DMS53 treated with DMSO at 0.1 percent for 48 hours (cell line): ENCODE results near the gene KCNH6.

ENCODE experiments used
- DNase-seq: peaks from one replicate; lab custom pipeline; 2025; ENCODE audit not compliant: unreplicated experiment; lab: John Stamatoyannopoulos, UW

Gene KCNH6, protein sequence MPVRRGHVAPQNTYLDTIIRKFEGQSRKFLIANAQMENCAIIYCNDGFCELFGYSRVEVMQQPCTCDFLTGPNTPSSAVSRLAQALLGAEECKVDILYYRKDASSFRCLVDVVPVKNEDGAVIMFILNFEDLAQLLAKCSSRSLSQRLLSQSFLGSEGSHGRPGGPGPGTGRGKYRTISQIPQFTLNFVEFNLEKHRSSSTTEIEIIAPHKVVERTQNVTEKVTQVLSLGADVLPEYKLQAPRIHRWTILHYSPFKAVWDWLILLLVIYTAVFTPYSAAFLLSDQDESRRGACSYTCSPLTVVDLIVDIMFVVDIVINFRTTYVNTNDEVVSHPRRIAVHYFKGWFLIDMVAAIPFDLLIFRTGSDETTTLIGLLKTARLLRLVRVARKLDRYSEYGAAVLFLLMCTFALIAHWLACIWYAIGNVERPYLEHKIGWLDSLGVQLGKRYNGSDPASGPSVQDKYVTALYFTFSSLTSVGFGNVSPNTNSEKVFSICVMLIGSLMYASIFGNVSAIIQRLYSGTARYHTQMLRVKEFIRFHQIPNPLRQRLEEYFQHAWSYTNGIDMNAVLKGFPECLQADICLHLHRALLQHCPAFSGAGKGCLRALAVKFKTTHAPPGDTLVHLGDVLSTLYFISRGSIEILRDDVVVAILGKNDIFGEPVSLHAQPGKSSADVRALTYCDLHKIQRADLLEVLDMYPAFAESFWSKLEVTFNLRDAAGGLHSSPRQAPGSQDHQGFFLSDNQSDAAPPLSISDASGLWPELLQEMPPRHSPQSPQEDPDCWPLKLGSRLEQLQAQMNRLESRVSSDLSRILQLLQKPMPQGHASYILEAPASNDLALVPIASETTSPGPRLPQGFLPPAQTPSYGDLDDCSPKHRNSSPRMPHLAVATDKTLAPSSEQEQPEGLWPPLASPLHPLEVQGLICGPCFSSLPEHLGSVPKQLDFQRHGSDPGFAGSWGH

DNA sequence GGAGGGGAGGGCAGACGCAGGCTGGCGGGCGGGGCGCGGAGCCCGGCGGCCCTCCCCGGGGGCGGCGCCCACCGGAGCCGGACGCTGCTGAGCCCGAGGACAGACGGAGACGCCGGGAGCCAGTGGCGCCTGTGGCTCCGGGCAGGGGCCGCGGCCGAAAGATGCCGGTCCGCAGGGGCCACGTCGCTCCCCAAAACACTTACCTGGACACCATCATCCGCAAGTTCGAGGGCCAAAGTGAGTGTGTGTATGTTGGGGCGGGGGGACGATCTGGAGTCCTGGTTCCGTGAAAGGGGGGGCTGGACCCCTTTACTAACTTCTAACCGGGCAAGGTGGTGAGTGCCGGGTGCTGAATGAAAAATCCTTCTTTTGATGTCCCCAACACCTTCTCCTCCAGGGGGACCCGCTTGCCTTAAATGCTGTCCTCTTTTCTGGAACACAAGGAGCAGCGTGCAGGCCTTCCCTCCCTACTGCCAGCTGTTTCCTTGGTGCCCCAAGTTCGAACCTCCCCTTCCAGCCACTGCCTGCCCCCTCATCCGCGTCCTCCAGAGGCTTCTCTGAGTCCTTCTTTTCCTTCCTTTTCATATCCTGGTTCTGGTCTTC is at the start of gene KCNH6:
KCNH6 (plus strand) TSS at position 106 of the 603 bp plus-strand sequence; CDS start at position 162, 56 bp downstream.
- DNase-seq, result no peak

DNA sequence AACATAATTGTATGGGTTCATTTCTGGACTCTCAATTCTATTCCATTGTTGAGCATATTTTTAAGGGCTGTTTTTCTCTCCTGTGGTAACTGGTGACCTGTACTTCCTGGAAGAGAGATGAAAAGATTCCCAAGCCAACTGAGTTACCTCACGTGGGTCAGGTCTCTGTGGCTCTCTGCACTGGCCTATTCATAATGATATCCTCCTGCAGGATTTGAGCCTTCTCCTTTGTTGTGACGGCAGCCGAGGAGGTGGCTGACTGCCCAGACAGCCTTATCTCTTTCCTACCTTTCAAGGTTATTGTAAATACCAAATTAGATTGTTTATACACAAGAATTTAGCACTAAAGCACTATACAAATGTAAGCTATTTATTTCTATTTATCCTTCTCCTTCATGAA is 49.0 kb upstream of the KCNH6 start:
- DNase-seq, result no peak

DNA sequence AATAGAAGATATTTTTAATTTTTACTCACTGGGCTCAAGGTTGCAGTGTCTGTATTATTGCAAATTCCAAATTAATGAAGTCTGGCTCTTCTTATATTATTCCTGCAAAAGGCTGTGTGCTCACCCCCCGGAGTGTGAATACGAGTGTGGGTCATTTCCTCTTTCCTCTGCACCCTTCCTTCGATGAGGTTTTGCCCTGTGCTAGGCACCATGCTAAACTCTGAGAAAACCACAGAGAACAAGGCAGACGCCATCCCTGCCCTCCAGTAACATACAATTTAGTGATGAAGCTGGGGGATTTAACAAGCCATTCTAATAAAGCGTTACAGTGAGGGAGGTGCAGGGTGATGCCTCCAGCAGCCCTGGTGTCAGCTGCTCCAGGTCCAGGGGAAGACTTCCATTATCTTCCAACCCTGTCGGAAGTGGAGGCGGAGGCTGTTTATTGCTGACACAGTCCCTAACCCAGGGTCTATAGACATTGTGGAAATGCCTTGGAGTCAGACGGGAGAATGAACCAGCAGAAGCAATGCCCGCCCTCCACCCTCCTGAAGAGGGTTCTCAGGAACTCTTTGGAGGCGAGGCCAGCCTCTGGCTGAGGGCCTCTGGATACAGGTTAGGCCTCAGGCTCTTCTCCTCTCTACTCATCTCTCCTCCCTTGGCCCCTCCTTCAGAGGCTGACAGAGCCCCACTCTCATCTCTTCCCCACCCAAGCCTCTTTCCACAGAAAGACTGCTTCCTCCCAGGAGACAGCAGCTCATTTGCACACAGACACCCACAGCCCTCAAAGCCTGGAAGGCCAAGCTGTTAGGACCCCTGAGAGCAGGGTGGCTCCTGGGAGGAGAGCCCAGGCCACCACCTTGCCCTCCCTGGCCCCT is 48.3 kb upstream of the KCNH6 start:
- DNase-seq, result no peak

DNA sequence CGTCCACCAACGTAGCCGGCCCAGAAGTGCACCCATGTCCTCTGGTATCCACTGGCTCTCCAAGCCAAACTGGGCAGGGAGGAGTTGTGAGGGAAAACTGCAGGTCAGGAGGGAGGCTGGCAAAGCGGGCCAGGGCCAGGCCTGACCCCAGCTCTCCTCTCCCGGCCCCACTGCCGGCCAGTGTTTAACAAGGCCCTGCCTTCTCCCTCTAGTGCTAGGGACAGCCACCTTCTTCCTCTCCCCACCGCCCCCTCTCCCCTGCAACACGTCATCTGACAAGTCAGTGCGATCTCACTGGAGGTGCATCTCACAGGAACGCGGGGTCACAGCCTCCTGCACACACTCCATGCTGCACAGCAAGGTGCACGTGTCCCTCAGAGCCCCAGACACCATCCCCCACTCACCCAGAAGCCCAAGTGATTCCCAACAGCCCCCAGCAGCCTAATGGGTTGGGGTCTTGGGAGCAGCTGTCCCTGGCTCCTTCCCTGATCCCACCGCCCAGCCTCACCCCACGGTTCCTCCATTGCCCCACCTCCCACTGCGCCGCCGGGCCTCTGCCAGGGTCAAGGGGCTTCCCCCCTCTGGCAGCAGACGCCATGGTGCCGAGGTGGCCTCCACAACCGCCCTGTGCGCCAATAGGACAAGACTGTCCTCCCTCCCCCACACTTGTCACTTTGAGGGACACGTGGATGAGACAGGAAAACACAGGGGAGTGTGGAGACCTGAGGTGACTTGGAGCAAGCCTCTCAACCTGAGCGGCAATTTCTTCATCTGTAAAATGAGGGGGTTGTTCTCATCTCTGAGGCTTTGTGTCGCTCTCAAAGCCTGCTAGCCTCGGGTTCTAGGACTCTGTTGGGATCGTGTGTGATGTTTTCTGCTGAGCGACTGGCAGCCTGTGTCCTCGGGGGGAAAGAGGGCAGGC is 47.4 kb upstream of the KCNH6 start:
- no peak for DNase-seq

DNA sequence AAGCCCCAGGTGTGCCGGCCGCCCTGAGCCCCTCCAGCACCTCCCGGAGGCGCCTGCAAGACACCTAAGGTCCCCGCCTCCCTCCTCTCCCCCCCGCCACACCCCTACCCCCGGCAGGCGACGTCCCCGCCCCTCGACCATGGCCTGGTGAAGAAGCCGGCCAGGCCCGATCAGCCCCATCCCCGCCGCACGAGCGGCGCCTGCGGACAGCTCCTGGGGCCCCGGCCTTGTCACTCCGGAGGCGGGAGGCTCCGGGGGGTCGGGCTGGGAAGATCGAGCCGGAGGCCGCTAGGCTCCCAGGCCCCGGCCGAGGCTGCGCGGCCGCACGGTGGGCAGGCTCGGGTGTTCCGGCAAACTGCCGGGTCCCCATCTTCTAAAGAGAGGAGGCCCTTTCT is 46.7 kb upstream of the KCNH6 start:
- DNase-seq, result no peak

DNA sequence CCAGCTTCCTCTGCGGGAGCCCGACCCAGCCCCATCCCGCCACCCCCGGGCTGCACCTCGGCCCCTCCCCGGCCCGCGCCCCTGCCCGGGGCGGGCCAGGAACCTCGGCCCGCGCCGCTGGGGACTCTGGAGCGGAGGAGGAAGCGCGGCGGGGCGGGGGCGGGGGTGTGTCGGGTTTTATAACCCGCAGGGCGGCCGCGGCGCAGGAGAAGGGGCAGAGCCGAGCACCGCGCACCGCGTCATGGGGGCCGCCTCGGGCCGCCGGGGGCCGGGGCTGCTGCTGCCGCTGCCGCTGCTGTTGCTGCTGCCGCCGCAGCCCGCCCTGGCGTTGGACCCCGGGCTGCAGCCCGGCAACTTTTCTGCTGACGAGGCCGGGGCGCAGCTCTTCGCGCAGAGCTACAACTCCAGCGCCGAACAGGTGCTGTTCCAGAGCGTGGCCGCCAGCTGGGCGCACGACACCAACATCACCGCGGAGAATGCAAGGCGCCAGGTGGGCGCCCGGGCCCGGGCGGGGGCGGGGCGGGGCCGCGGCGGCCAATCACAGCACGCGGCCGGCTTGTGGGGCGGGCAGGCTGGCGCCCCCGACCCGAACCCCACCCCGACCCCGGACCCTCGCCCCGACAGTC is 46.2 kb upstream of the KCNH6 start, which contains the start of gene ACE:
ACE (plus strand) TSS at position 208 of the 626 bp plus-strand sequence; CDS start at position 242, 34 bp downstream.
- no peak for DNase-seq

DNA sequence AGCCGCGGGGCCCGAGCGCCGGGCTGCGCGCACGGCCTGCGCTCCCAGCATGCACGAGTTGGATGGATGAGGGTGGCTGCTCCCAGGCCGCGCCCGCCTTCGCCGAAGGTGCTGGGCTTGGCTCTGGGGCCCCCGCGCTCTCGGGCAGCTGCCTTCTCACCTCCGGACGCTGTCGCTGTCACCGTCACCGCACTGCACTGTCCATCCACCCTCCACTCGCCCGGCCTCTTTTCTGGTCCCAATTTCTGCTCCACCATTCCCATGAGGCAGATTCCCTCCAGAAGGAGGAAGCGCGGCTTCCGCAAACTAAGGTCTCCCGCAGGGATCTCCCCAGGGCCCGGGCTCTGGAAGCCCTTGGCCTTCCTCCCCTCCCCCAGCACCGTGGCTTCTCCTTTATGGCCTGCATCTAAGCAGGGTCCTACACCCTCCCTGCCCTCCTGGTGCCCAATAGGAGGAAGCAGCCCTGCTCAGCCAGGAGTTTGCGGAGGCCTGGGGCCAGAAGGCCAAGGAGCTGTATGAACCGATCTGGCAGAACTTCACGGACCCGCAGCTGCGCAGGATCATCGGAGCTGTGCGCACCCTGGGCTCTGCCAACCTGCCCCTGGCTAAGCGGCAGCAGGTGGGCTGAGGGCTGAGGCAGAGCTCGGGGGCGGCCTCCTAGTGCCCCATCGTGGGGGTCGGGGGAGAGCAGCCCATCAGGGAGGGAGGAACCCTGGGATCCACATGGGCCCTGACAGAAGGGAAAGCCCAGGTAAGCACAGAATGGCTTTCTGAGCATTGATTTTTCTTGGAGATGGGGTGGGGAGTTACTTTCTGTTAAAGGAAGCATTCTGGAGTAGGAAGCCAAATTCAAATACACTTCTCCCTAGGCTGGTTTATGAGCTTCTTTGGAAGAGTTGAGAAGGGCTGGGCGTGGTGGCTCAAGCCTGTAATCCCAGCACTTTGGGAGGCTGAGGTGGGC is 45.4 kb upstream of the KCNH6 start:
- peak; percentile 14 for DNase-seq

DNA sequence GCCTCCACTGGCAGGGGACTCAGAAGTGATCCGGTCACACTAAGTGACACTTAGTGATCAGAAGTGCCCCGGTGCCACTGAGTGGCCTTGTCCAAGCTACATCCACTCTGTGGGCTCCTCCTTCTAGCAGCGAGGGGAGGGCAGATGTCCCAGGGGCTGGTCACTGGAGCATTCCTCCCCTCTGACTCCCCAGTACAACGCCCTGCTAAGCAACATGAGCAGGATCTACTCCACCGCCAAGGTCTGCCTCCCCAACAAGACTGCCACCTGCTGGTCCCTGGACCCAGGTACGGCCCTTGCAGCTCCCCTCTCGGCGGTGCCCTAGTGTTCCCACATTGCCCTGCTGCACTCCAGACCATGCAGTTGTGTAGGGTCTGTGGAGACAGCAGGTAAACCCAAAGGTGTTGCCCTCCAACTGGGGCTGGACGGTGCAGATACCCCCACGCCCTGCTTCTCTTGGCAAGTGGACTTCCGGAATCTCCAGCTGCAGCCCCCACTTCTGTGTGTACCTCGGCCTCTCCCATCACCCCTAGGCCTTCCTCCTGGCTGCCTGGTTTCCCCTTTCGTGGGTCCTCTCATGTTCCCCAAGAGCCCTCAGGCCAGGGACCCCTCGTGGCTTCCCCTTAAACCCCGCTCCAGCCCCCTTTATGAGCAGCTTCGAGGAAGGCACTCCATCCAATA is 44.2 kb upstream of the KCNH6 start:
- no peak for DNase-seq

DNA sequence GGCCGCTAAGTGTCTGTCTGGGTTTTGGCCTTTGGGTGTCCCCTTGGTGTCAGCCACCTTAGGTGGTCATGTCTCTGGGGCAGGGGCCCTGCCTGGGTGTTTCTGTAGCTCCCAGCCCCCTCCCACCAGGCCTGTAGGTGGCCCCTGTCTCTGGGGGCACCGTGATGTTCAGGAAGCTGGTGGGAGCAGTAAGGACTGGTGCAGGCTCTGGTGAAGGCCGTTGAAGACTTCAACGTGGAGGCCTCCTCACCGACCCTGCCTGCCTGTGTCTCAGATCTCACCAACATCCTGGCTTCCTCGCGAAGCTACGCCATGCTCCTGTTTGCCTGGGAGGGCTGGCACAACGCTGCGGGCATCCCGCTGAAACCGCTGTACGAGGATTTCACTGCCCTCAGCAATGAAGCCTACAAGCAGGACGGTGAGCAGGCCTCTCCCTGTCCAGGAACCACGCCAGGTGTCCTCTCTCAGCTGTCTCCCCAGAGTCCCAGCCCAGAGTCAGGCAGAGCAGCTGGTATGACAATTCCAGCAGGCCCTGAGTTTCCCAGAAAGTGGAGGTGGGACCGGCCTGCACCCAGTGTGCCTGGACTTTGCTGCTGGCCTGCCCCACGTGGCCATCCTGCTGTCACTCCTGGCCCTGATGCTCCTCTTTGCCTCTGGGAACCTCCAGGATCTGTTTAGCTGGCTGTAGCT is 43.5 kb upstream of the KCNH6 start:
- DNase-seq, result peak; percentile 20

DNA sequence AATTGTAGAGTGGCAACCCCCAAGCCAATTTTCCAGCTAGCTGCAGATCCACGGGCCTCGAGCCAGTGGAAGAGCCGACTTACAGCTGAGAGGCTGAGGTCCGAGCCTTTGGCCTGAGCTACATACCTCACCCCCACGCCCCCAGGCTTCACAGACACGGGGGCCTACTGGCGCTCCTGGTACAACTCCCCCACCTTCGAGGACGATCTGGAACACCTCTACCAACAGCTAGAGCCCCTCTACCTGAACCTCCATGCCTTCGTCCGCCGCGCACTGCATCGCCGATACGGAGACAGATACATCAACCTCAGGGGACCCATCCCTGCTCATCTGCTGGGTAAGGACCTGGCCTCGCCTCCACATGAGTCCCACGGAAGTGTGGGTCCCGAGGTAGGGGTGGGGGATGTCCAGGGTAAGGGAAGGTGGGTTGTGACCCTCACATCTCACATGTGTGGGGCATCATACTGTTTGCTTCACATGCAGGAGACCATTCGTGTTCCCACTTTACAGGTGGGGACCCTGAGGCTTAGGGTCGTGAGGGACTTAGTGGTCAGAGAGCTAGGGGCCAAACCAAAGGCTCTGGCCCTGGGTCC is 42.9 kb upstream of the KCNH6 start:
- DNase-seq, result no peak

DNA sequence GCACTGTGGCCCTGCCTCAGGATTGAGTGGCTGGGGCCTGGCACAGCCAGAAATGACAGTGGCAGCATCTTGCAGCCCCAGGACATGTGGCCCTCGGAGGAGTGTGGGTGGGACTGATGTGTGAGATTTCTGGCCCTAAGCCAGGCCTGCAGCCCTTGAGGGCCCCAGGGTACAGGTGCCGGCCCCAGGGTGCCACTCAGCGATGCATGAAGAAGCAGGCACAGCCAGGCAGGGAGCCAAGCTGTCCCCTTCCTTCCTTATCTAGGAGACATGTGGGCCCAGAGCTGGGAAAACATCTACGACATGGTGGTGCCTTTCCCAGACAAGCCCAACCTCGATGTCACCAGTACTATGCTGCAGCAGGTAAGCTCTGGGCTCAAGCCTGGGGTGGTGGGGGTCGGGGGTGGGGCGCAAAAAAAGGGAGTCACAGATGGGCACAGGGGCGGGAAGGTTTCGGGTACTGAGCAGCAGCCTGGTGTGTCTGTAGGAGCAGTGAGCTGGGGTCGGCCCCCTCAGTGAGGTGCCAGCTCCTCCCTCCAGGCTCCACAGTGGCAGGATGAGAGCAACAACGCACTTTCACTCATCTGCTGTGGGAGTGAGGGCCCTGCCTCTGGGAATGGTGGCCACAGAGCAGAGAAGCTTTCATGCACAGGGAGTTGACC is 42.2 kb upstream of the KCNH6 start:
- DNase-seq, result peak; percentile 60

DNA sequence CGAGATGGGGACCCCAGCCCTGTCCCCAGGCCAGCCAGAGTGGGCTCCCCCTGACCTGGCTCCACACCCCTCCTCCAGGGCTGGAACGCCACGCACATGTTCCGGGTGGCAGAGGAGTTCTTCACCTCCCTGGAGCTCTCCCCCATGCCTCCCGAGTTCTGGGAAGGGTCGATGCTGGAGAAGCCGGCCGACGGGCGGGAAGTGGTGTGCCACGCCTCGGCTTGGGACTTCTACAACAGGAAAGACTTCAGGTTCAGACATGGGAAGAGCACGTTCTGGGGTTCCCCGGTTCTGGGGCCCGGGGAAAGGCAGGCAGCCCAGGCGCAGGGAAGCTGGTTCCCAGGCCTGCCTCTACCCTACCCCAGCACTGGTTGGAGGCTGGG is 41.7 kb upstream of the KCNH6 start:
- no peak for DNase-seq

DNA sequence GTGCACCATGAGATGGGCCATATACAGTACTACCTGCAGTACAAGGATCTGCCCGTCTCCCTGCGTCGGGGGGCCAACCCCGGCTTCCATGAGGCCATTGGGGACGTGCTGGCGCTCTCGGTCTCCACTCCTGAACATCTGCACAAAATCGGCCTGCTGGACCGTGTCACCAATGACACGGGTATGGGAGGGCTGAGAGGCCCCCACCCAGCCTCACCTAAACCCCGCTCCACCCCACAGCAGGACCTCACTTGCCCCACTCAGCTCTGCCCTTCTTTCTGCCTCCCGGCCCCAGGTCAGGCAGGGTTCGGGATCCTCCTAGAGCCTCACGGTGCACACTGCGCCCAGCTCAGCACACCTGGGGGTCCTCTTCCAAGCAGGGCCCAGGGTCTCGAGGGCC is 40.6 kb upstream of the KCNH6 start:
- no peak for DNase-seq

DNA sequence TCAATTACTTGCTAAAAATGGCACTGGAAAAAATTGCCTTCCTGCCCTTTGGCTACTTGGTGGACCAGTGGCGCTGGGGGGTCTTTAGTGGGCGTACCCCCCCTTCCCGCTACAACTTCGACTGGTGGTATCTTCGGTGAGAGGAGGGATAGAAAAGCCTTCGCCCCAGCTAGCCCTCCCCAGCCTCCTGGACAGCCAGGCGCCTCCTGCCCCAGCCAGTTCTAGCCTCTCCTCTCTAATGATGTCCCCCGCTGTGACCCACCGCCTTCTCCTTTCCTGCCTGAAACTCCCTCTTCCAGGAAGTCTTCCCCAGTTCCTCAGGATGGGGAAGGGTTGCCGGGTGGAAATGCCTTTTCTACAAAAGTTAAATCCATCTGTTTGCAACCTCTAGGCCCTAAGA is 40.1 kb upstream of the KCNH6 start:
- no peak for DNase-seq

DNA sequence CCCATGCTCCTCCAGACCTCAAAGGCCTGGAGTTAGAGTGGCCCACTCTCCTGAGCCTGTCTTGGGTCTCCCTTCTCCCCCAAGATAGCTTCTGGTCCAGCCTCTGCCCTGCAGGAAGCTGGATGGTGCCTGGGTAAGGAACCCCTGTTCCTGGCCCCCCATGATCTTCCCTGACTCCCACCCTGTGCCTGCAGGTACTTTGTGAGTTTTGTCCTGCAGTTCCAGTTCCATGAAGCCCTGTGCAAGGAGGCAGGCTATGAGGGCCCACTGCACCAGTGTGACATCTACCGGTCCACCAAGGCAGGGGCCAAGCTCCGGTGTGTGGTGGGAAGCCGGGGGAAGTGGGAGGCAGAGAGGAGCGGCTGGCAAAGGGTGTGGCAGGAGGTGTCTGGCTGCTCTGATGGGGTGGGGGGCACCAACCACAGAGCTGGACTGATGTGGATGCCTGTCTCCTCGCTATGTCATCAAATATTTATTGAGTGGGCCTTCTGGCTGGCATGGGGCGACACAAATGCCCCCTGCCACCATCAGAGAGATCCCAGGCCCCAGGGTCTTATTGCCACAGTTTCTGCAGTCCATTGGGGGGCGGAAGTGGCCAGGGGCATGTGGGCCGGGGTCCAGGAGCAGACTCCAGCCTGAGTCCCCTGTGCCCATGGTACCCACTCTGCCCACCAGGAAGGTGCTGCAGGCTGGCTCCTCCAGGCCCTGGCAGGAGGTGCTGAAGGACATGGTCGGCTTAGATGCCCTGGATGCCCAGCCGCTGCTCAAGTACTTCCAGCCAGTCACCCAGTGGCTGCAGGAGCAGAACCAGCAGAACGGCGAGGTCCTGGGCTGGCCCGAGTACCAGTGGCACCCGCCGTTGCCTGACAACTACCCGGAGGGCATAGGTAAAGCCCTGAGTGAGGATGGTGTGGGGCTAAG is 39.2 kb upstream of the KCNH6 start:
- DNase-seq, result no peak
